ENCODE data around the gene PDIA2. TPM values are rescaled to one million over a fixed set of nuclear protein-coding genes. Genes with fewer than 3 reads are reported as not detected.

The PDIA2 gene
- polyA plus RNA-seq, 1 of the 3 experiments (the other 2 are of a cell fraction), result 1.7 TPM

GRCh38 chr16:291539-291938 lies 8.6 kb downstream of the PDIA2 start:
- WGBS (ENCODE audit: low lambda C conversion rate), result 96% methylated on average over 4 of the region's 17 CpGs
- TF ChIP-seq RCOR1 (IDR thresholded peaks at IDR 0.05; ENCODE audit: low read length) (no peak), CTCF (IDR thresholded peaks at IDR 0.05) (no peak), REST (IDR thresholded peaks at IDR 0.05; ENCODE audit: low read depth, low read length) (no peak), JUND (IDR thresholded peaks at IDR 0.05) (no peak), TEAD4 (IDR thresholded peaks at IDR 0.05; ENCODE audit: borderline replicate concordance, insufficient read depth) (no peak), RAD21 (IDR thresholded peaks at IDR 0.05; ENCODE audit: low read length) (no peak), TCF12 (IDR thresholded peaks at IDR 0.05) (no peak), USF2 (IDR thresholded peaks at IDR 0.05; ENCODE audit: borderline replicate concordance, low read depth, low read length) (no peak), TAF1 (IDR thresholded peaks at IDR 0.05; ENCODE audit: borderline replicate concordance, low read depth, low read length) (no peak), NRF1 (IDR thresholded peaks at IDR 0.05; ENCODE audit: low read depth, low read length) (no peak), EP300 (IDR thresholded peaks at IDR 0.05; ENCODE audit: borderline replicate concordance in 1 of 2, low read depth in 1 of 2, low read length in 1 of 2) (no peak), EZH2phosphoT487 (IDR thresholded peaks at IDR 0.05; ENCODE audit: borderline replicate concordance, low read depth) (no peak), POLR2AphosphoS5 (IDR thresholded peaks at IDR 0.05; ENCODE audit: low read depth, low read length) (no peak), USF1 (IDR thresholded peaks at IDR 0.05; ENCODE audit: borderline replicate concordance, low read depth) (no peak), MEF2A (IDR thresholded peaks at IDR 0.05; ENCODE audit: borderline replicate concordance, low read depth) (no peak)
- H3K27me3 ChIP-seq (ENCODE audit: insufficient read depth), result no peaks in the 10 kb centered on the region
- DNase-seq, result no peak
- H2AFZ ChIP-seq (ENCODE audit: low read depth), result no peak overlapping the region
- H3K9me3 ChIP-seq, result no peaks in the 10 kb centered on the region
- H3K4me2 ChIP-seq, result no peak overlapping the region
- no peak overlapping the region for H3K9ac ChIP-seq
- ChIA-PET CTCF (no interaction called here), POLR2A (no interaction called here)
- no peaks in the 10 kb centered on the region for H3F3A ChIP-seq (replicated peaks; ENCODE audit: insufficient read depth)
- no peak overlapping the region for H3K27ac ChIP-seq (ENCODE audit: low read depth in 2 of 2, low read length in 1 of 2)
- H3K4me1 ChIP-seq (ENCODE audit: control insufficient read depth in 1 of 2, insufficient read depth in 2 of 2, low read depth in 1 of 2, low read length in 1 of 2), result no peaks in the 10 kb centered on the region
- no peak overlapping the region for H3K4me3 ChIP-seq (ENCODE audit: low read depth in 2 of 2, low read length in 1 of 2)
- H3K36me3 ChIP-seq (replicated peaks in 1 of 2; ENCODE audit: control insufficient read depth in 1 of 2, insufficient read depth in 2 of 2, low read length in 1 of 2), result peaks cover 0 to 44% of the 10 kb centered on the region in 2 experiments
- H3K79me2 ChIP-seq (ENCODE audit: insufficient read depth), result no peaks in the 10 kb centered on the region
- H4K20me1 ChIP-seq (ENCODE audit: insufficient read depth), result no peaks in the 10 kb centered on the region
- no peaks in the 10 kb centered on the region for H3K9me2 ChIP-seq
